Astrocyte (in vitro differentiated cells and primary cell): ENCODE measurements around the gene REG4.

ENCODE experiments used
- CTCF ChIP-seq: IDR thresholded peaks from 2 replicates; pipeline ENCODE4 v1.5.1; 2011; ENCODE audit warnings: low read depth, mild to moderate bottlenecking, inconsistent platforms, low read length, moderate library complexity; ENCODE audit not compliant: insufficient read depth
- EZH2 ChIP-seq: IDR thresholded peaks from 2 replicates; pipeline ENCODE4 v1.6.1; 2012; ENCODE audit warnings: mild to moderate bottlenecking, low read length, inconsistent platforms; ENCODE audit not compliant: insufficient read depth

- no peak for TF ChIP-seq CTCF
- TF ChIP-seq EZH2: no peak
Observed at GRCh38 chr1:119816407-119816806, 5.1 kb upstream of the REG4 start.
